WTC11 (cell line): ENCODE data around the gene GIGYF2. TPM values are rescaled to one million over a fixed set of nuclear protein-coding genes. Genes with fewer than 3 reads are reported as not detected.

ENCODE experiments used
- ATAC-seq: fragments of 200-7000 bp; cut with Tn5 transposase; 2 replicates; pipeline ENCODE4 v1.10.0; 2021; ENCODE audit warnings: mild to moderate bottlenecking, moderate library complexity
- CTCF ChIA-PET: fragments of 300-600 bp; sonication (Branson Sonifier 250); formaldehyde crosslinking; loops from one replicate; lab custom pipeline; 2021; ENCODE audit warnings: antibody characterized with exemption; lab: Charles Lee
- POLR2A ChIA-PET: fragments of 350-600 bp; sonication (Branson Sonifier 250); formaldehyde crosslinking; loops from one replicate; lab custom pipeline; 2021; ENCODE audit warnings: antibody characterized with exemption; lab: Charles Lee
- DNase-seq: peaks from one replicate; pipeline ENCODE4 v3.0.0; 2021; ENCODE audit warnings: low spot score
- H3K27ac Mint-ChIP-seq: 2 replicates; pipeline ENCODE4 v1.8.0; 2021; ENCODE audit warnings: mixed read lengths
- H3K27me3 Mint-ChIP-seq: 2 replicates; pipeline ENCODE4 v1.8.0; 2021; ENCODE audit warnings: low read depth, mild to moderate bottlenecking, moderate library complexity, mixed read lengths
- H3K36me3 Mint-ChIP-seq: 2 replicates; pipeline ENCODE4 v1.8.0; 2021; ENCODE audit warnings: mixed read lengths
- H3K4me1 Mint-ChIP-seq: 2 replicates; pipeline ENCODE4 v1.8.0; 2022; ENCODE audit warnings: mixed read lengths
- H3K4me3 Mint-ChIP-seq: 2 replicates; pipeline ENCODE4 v1.8.0; 2021; ENCODE audit warnings: mild to moderate bottlenecking, moderate library complexity, mixed read lengths
- H3K9me3 Mint-ChIP-seq: 2 replicates; pipeline ENCODE4 v1.8.0; 2021; ENCODE audit warnings: mixed read lengths
- CREB1 ChIP-seq: sonication (generic); formaldehyde crosslinking; IDR thresholded peaks from 2 replicates; pipeline ENCODE4 v1.8.0; 2023; ENCODE audit warnings: mild to moderate bottlenecking, missing genetic modification reagents
- CREM ChIP-seq: sonication (generic); formaldehyde crosslinking; IDR thresholded peaks from 2 replicates; pipeline ENCODE4 v1.8.1; 2022; ENCODE audit warnings: mild to moderate bottlenecking, missing genetic modification reagents, moderate library complexity
- EMX1 ChIP-seq: fragments of 250-450 bp; sonication (Bioruptor Pico); IDR thresholded peaks from 2 replicates; pipeline ENCODE4 v1.8.0; 2021; ENCODE audit warnings: mild to moderate bottlenecking
- ESRRA ChIP-seq: sonication (generic); formaldehyde crosslinking; IDR thresholded peaks from 2 replicates; pipeline ENCODE4 v1.8.1; 2022; ENCODE audit warnings: mild to moderate bottlenecking, missing genetic modification reagents, borderline replicate concordance
- FOXJ3 ChIP-seq: sonication (generic); formaldehyde crosslinking; IDR thresholded peaks from 2 replicates; pipeline ENCODE4 v1.9.0; 2021; ENCODE audit warnings: missing genetic modification reagents, mild to moderate bottlenecking, borderline replicate concordance
- MXD4 ChIP-seq: fragments of 250-450 bp; sonication (Bioruptor Pico); IDR thresholded peaks from 2 replicates; pipeline ENCODE4 v1.8.0; 2021; ENCODE audit warnings: mild to moderate bottlenecking, moderate library complexity, borderline replicate concordance
- NFE2L1 ChIP-seq: sonication (generic); formaldehyde crosslinking; IDR thresholded peaks from 2 replicates; pipeline ENCODE4 v1.8.1; 2023; ENCODE audit warnings: missing genetic modification reagents
- NFYB ChIP-seq: sonication (generic); formaldehyde crosslinking; conservative IDR thresholded peaks from 2 replicates; pipeline ENCODE4 v1.8.0; 2022; ENCODE audit warnings: low read depth, missing genetic modification reagents
- NR2C2 ChIP-seq: sonication (generic); formaldehyde crosslinking; IDR thresholded peaks from 2 replicates; pipeline ENCODE4 v1.8.0; 2022; ENCODE audit warnings: mild to moderate bottlenecking, missing genetic modification reagents
- PRRX2 ChIP-seq: fragments of 250-450 bp; sonication (Bioruptor Pico); IDR thresholded peaks from 2 replicates; pipeline ENCODE4 v1.8.0; 2021; ENCODE audit warnings: mild to moderate bottlenecking
- SMAD3 ChIP-seq: sonication (generic); formaldehyde crosslinking; IDR thresholded peaks from 2 replicates; pipeline ENCODE4 v1.8.0; 2022; ENCODE audit warnings: missing genetic modification reagents, mild to moderate bottlenecking, borderline replicate concordance
- SMAD4 ChIP-seq: sonication (generic); formaldehyde crosslinking; IDR thresholded peaks from 2 replicates; pipeline ENCODE4 v1.8.0; 2022; ENCODE audit warnings: mild to moderate bottlenecking, missing genetic modification reagents
- TEAD4 ChIP-seq: sonication (generic); formaldehyde crosslinking; IDR thresholded peaks from 2 replicates; pipeline ENCODE4 v1.8.0; 2022; ENCODE audit warnings: mild to moderate bottlenecking, missing genetic modification reagents
- ZBTB21 ChIP-seq: sonication (generic); formaldehyde crosslinking; IDR thresholded peaks from 2 replicates; pipeline ENCODE4 v1.8.1; 2023; ENCODE audit warnings: mild to moderate bottlenecking, missing genetic modification reagents, borderline replicate concordance
- ZNF317 ChIP-seq: sonication (generic); formaldehyde crosslinking; IDR thresholded peaks from 2 replicates; pipeline ENCODE4 v1.8.1; 2023; ENCODE audit warnings: low read depth, mild to moderate bottlenecking, moderate library complexity, missing genetic modification reagents, borderline replicate concordance
- ZNF423 ChIP-seq: fragments of 250-450 bp; sonication (Bioruptor Pico); IDR thresholded peaks from 2 replicates; pipeline ENCODE4 v2.1.2; 2022; ENCODE audit warnings: mild to moderate bottlenecking, moderate library complexity
- ZNF671 ChIP-seq: fragments of 250-450 bp; sonication (Bioruptor Pico); IDR thresholded peaks from 2 replicates; pipeline ENCODE4 v1.8.0; 2021; ENCODE audit warnings: mild to moderate bottlenecking
- total RNA-seq: library from RNA; stranded (reverse); gene quantifications from 3 replicates; pipeline ENCODE4 v1.2.3, GENCODE V29; 2021
- TF ChIP-seq, protein P1 (sequence below): fragments of 200-600 bp; IDR thresholded peaks from 2 replicates; pipeline ENCODE4 v1.8.0; 2022; ENCODE audit warnings: antibody characterized with exemption
- TF ChIP-seq, protein P2 (sequence below): sonication (generic); formaldehyde crosslinking; IDR thresholded peaks from 2 replicates; pipeline ENCODE4 v1.8.1; 2023; ENCODE audit warnings: mild to moderate bottlenecking, missing genetic modification reagents, borderline replicate concordance
- TF ChIP-seq, protein P3 (sequence below): sonication (generic); formaldehyde crosslinking; IDR thresholded peaks from 2 replicates; pipeline ENCODE4 v1.8.0; 2022; ENCODE audit warnings: mild to moderate bottlenecking, missing genetic modification reagents
- TF ChIP-seq, protein P4 (sequence below): sonication (generic); formaldehyde crosslinking; IDR thresholded peaks from 2 replicates; pipeline ENCODE4 v1.8.0; 2022; ENCODE audit warnings: mild to moderate bottlenecking, missing genetic modification reagents
- TF ChIP-seq, protein P5 (sequence below): sonication (generic); formaldehyde crosslinking; IDR thresholded peaks from 2 replicates; pipeline ENCODE4 v1.8.0; 2022; ENCODE audit warnings: mild to moderate bottlenecking, missing genetic modification reagents
- TF ChIP-seq, protein P6 (sequence below): sonication (generic); formaldehyde crosslinking; IDR thresholded peaks from 2 replicates; pipeline ENCODE4 v1.8.1; 2022; ENCODE audit warnings: mild to moderate bottlenecking, moderate library complexity, missing genetic modification reagents

Gene GIGYF2
- total RNA-seq, 1 experiment from 2014 or later, result 53.1 TPM

DNA sequence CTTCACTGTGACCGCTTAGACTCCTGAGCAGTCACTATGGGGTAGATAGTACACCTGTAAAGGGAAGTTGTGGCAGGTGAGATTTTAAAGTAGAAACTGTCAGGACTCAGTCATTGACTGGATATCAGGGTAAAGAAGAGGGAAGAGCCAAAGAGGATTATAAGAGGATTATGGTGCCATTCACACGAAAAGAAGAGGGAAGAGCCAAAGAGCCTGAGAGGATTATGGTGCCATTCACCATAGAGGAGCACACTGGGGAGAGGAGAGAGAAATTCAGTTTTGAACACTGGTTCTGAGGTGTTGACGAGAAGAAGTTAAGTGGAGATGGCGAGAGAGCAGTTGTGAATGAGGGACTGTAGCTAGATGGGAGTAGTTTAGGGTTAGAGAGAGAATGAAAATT lies 96.1 kb downstream of the GIGYF2 start (continued):
- TF ChIP-seq NFYB (CRISPR knock-in tag), result no peak
- TF ChIP-seq CREB1 (CRISPR knock-in tag), result no peak
- TF ChIP-seq MXD4 (CRISPR knock-in tag), result no peak
- no peak for TF ChIP-seq ZNF423 (CRISPR knock-in tag)
- TF ChIP-seq, protein P1, sequence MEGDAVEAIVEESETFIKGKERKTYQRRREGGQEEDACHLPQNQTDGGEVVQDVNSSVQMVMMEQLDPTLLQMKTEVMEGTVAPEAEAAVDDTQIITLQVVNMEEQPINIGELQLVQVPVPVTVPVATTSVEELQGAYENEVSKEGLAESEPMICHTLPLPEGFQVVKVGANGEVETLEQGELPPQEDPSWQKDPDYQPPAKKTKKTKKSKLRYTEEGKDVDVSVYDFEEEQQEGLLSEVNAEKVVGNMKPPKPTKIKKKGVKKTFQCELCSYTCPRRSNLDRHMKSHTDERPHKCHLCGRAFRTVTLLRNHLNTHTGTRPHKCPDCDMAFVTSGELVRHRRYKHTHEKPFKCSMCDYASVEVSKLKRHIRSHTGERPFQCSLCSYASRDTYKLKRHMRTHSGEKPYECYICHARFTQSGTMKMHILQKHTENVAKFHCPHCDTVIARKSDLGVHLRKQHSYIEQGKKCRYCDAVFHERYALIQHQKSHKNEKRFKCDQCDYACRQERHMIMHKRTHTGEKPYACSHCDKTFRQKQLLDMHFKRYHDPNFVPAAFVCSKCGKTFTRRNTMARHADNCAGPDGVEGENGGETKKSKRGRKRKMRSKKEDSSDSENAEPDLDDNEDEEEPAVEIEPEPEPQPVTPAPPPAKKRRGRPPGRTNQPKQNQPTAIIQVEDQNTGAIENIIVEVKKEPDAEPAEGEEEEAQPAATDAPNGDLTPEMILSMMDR, result no peak
- no peak for TF ChIP-seq SMAD3 (CRISPR knock-in tag)
- TF ChIP-seq, protein P2, sequence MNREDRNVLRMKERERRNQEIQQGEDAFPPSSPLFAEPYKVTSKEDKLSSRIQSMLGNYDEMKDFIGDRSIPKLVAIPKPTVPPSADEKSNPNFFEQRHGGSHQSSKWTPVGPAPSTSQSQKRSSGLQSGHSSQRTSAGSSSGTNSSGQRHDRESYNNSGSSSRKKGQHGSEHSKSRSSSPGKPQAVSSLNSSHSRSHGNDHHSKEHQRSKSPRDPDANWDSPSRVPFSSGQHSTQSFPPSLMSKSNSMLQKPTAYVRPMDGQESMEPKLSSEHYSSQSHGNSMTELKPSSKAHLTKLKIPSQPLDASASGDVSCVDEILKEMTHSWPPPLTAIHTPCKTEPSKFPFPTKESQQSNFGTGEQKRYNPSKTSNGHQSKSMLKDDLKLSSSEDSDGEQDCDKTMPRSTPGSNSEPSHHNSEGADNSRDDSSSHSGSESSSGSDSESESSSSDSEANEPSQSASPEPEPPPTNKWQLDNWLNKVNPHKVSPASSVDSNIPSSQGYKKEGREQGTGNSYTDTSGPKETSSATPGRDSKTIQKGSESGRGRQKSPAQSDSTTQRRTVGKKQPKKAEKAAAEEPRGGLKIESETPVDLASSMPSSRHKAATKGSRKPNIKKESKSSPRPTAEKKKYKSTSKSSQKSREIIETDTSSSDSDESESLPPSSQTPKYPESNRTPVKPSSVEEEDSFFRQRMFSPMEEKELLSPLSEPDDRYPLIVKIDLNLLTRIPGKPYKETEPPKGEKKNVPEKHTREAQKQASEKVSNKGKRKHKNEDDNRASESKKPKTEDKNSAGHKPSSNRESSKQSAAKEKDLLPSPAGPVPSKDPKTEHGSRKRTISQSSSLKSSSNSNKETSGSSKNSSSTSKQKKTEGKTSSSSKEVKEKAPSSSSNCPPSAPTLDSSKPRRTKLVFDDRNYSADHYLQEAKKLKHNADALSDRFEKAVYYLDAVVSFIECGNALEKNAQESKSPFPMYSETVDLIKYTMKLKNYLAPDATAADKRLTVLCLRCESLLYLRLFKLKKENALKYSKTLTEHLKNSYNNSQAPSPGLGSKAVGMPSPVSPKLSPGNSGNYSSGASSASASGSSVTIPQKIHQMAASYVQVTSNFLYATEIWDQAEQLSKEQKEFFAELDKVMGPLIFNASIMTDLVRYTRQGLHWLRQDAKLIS (CRISPR knock-in tag), result no peak
- no peak for TF ChIP-seq ZNF671 (CRISPR knock-in tag)
- TF ChIP-seq, protein P3, sequence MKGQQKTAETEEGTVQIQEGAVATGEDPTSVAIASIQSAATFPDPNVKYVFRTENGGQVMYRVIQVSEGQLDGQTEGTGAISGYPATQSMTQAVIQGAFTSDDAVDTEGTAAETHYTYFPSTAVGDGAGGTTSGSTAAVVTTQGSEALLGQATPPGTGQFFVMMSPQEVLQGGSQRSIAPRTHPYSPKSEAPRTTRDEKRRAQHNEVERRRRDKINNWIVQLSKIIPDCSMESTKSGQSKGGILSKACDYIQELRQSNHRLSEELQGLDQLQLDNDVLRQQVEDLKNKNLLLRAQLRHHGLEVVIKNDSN (CRISPR knock-in tag), result no peak

DNA sequence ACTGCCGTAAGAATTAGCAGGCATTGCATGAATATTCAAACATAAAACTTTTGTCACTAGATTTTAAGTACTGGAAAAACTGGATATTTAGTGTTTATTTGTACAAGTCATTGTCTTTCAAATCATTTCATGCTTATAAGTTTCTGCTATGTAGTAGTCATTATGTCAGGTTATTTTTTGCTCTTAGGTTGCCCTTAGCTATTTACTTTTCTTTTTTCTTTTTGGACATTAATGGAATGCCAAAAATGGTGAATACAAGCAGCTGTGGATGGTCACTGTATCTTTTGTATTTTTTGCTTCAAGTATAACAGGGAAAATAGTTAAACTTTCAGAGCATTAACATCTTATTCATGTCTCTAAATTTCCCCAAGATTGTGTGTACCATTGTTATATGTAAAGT lies 97.8 kb downstream of the GIGYF2 start:
- H3K27ac Mint-ChIP-seq, result no peak overlapping the region
- ChIA-PET CTCF (no interaction called here), POLR2A (no interaction called here)
- no peak overlapping the region for H3K4me3 Mint-ChIP-seq
- H3K4me1 Mint-ChIP-seq, result peaks cover 7% of the 10 kb centered on the region
- peaks cover 57% of the 10 kb centered on the region for H3K36me3 Mint-ChIP-seq
- no peak for ATAC-seq
- no peaks in the 10 kb centered on the region for H3K27me3 Mint-ChIP-seq
- no peaks in the 10 kb centered on the region for H3K9me3 Mint-ChIP-seq
- no peak for DNase-seq
- TF ChIP-seq CREM (CRISPR knock-in tag) (no peak), NFE2L1 (CRISPR knock-in tag) (no peak), SMAD4 (no peak), TEAD4 (CRISPR knock-in tag) (no peak), FOXJ3 (no peak), NR2C2 (CRISPR knock-in tag) (no peak), EMX1 (CRISPR knock-in tag) (no peak), ZBTB21 (CRISPR knock-in tag) (no peak), MXD4 (CRISPR knock-in tag) (no peak), PRRX2 (CRISPR knock-in tag) (no peak), ZNF423 (CRISPR knock-in tag) (no peak), ESRRA (no peak), ZNF317 (CRISPR knock-in tag) (no peak)
- TF ChIP-seq, protein P4, sequence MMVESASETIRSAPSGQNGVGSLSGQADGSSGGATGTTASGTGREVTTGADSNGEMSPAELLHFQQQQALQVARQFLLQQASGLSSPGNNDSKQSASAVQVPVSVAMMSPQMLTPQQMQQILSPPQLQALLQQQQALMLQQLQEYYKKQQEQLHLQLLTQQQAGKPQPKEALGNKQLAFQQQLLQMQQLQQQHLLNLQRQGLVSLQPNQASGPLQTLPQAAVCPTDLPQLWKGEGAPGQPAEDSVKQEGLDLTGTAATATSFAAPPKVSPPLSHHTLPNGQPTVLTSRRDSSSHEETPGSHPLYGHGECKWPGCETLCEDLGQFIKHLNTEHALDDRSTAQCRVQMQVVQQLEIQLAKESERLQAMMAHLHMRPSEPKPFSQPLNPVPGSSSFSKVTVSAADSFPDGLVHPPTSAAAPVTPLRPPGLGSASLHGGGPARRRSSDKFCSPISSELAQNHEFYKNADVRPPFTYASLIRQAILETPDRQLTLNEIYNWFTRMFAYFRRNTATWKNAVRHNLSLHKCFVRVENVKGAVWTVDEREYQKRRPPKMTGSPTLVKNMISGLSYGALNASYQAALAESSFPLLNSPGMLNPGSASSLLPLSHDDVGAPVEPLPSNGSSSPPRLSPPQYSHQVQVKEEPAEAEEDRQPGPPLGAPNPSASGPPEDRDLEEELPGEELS (CRISPR knock-in tag), result no peak
- TF ChIP-seq, protein P5, sequence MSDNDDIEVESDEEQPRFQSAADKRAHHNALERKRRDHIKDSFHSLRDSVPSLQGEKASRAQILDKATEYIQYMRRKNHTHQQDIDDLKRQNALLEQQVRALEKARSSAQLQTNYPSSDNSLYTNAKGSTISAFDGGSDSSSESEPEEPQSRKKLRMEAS (CRISPR knock-in tag), result no peak
- TF ChIP-seq, protein P6, sequence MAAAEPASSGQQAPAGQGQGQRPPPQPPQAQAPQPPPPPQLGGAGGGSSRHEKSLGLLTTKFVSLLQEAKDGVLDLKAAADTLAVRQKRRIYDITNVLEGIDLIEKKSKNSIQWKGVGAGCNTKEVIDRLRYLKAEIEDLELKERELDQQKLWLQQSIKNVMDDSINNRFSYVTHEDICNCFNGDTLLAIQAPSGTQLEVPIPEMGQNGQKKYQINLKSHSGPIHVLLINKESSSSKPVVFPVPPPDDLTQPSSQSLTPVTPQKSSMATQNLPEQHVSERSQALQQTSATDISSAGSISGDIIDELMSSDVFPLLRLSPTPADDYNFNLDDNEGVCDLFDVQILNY (CRISPR knock-in tag), result no peak
- TF ChIP-seq, protein P3 (CRISPR knock-in tag), result no peak
